Measurements from ENCODE around the gene DCC. TPM values are rescaled to one million over a fixed set of nuclear protein-coding genes. Genes with fewer than 3 reads are reported as not detected.

Gene DCC
- total and polyA plus RNA-seq, 2 experiments from 2014 or later, result 0.53 to 0.73 TPM

- TF ChIP-seq ZNF114 (CRISPR knock-in tag; IDR thresholded peaks at IDR 0.05) (no peak), JUNB (IDR thresholded peaks at IDR 0.05; ENCODE audit: unreplicated experiment) (no peak), ETS1 (IDR thresholded peaks at IDR 0.05) (no peak), POLR2AphosphoS5 (IDR thresholded peaks at IDR 0.05; ENCODE audit: low read depth) (no peak), EZH2 (IDR thresholded peaks at IDR 0.05; ENCODE audit: low read depth, unreplicated experiment) (no peak), ZNF331 (CRISPR knock-in tag; IDR thresholded peaks at IDR 0.05; ENCODE audit: low read depth) (no peak), NANOG (IDR thresholded peaks at IDR 0.05; ENCODE audit: borderline replicate concordance) (no peak)
Measured at GRCh38 chr18:53040286-53040685, 700.3 kb downstream of the DCC start (continued).

- Histone ChIP-seq H3K4me2 (no peak overlapping the region), H3K27me3 (ENCODE audit: insufficient read depth) (no peaks in the 10 kb centered on the region), H3K36me3 (ENCODE audit: insufficient read depth) (no peaks in the 10 kb centered on the region), H3F3A (replicated peaks; ENCODE audit: low read depth) (no peaks in the 10 kb centered on the region), H4K20me1 (replicated peaks; ENCODE audit: insufficient read depth) (no peaks in the 10 kb centered on the region), H3K27ac (ENCODE audit: low read depth) (no peak overlapping the region), H3K4me1 (ENCODE audit: insufficient read depth) (no peaks in the 10 kb centered on the region), H3K4me3 (no peak overlapping the region), H3K79me2 (replicated peaks; ENCODE audit: insufficient read depth) (no peaks in the 10 kb centered on the region), H3K9me2 (ENCODE audit: insufficient read depth) (no peaks in the 10 kb centered on the region), H2AFZ (peak overlapping the region; percentile 11; the same call in 1 of the 2 replicates)
- Mint-ChIP-seq H3K9me3 (no peaks in the 10 kb centered on the region; the same call in 2 of the 3 replicates), H3K36me3 (ENCODE audit: low read depth) (no peaks in the 10 kb centered on the region), H3K4me3 (no peak overlapping the region), H3K27ac (0 out of 2 replicates have a peak overlapping the region, but pooled peaks have one; percentile 22), H3K4me1 (peaks cover 9% of the 10 kb centered on the region; the same call in 2 of the 3 replicates), H3K27me3 (ENCODE audit: insufficient read depth, low read depth, poor library complexity) (no peaks in the 10 kb centered on the region)
- ATAC-seq (no peak), DNase-seq (ENCODE audit: low spot score) (peak; percentile 42)
- TF ChIP-seq CTCF (conservative IDR thresholded peaks at IDR 0.05; ENCODE audit: low read depth in 2 of 2), result no peak
- no peak for TF ChIP-seq ZNF331 (CRISPR knock-in tag; IDR thresholded peaks at IDR 0.05; ENCODE audit: low read depth)
- no peak for TF ChIP-seq JUNB (IDR thresholded peaks at IDR 0.05; ENCODE audit: unreplicated experiment)
- no peak for TF ChIP-seq NANOG (IDR thresholded peaks at IDR 0.05; ENCODE audit: borderline replicate concordance)
- TF ChIP-seq ZNF462 (CRISPR knock-in tag; IDR thresholded peaks at IDR 0.05), result no peak
- no peak for TF ChIP-seq POLR2AphosphoS5 (IDR thresholded peaks at IDR 0.05; ENCODE audit: low read depth)
- TF ChIP-seq CREB1 (CRISPR knock-in tag; IDR thresholded peaks at IDR 0.05; ENCODE audit: low read depth), result no peak
- no peak for TF ChIP-seq EZH2 (IDR thresholded peaks at IDR 0.05; ENCODE audit: low read depth, unreplicated experiment)
- no peak for TF ChIP-seq STAT1 (IDR thresholded peaks at IDR 0.05; ENCODE audit: unreplicated experiment)
- no peak for TF ChIP-seq REST (IDR thresholded peaks at IDR 0.05; ENCODE audit: unreplicated experiment)
- TF ChIP-seq EZH2phosphoT487 (IDR thresholded peaks at IDR 0.05; ENCODE audit: unreplicated experiment), result no peak
Measured at GRCh38 chr18:53056064-53056463, 716.1 kb downstream of the DCC start.

All from GM23338 (cell line).